Trophoblast cell (in vitro differentiated cells and primary cell): ENCODE measurements around the gene AK3.

ENCODE experiments used
- DNase-seq, 2 donors: peaks; one replicate each; pipeline ENCODE4 v3.0.0-alpha.2; 2016
- H2AFZ ChIP-seq: 2 replicates; pipeline ENCODE4 v1.6.1; 2013; ENCODE audit warnings: low read length, moderate library complexity, mild to moderate bottlenecking; ENCODE audit not compliant: insufficient read depth, poor library complexity
- H2AK5ac ChIP-seq: 2 replicates; pipeline ENCODE4 v1.6.1; 2013; ENCODE audit warnings: mild to moderate bottlenecking, low read length
- H2BK120ac ChIP-seq: 2 replicates; pipeline ENCODE4 v1.6.1; 2013; ENCODE audit warnings: low read length, mild to moderate bottlenecking, moderate library complexity; ENCODE audit not compliant: insufficient read depth, poor library complexity
- H2BK12ac ChIP-seq: 2 replicates; pipeline ENCODE4 v1.6.1; 2013; ENCODE audit warnings: mild to moderate bottlenecking, low read length, moderate library complexity
- H2BK5ac ChIP-seq: 2 replicates; pipeline ENCODE4 v1.6.1; 2013; ENCODE audit warnings: low read length, low read depth, moderate library complexity, mild to moderate bottlenecking; ENCODE audit not compliant: poor library complexity
- H3K14ac ChIP-seq: 2 replicates; pipeline ENCODE4 v1.6.1; 2013; ENCODE audit warnings: mild to moderate bottlenecking, low read length
- H3K18ac ChIP-seq: 2 replicates; pipeline ENCODE4 v1.6.1; 2013; ENCODE audit warnings: mild to moderate bottlenecking, low read length
- H3K23ac ChIP-seq: 2 replicates; pipeline ENCODE4 v1.6.1; 2013; ENCODE audit warnings: low read length
- H3K27ac ChIP-seq: 2 replicates; pipeline ENCODE4 v1.5.1; 2013; ENCODE audit warnings: low read depth, mild to moderate bottlenecking, inconsistent platforms, low read length, moderate library complexity
- H3K27me3 ChIP-seq: 2 replicates; pipeline ENCODE4 v1.6.1; 2013; ENCODE audit warnings: inconsistent platforms, mild to moderate bottlenecking, low read length, moderate library complexity; ENCODE audit not compliant: insufficient read depth
- H3K36me3 ChIP-seq, 2 experiments: 1 replicate in 1 of 2; 2 replicates in 1 of 2; pipeline ENCODE4 v1.6.1; 2013; ENCODE audit warnings: low read length in 2 of 2, mild to moderate bottlenecking in 2 of 2, moderate library complexity in 1 of 2; ENCODE audit not compliant: insufficient read depth in 2 of 2, control insufficient read depth in 1 of 2
- H3K4ac ChIP-seq: 2 replicates; pipeline ENCODE4 v1.6.1; 2013; ENCODE audit warnings: low read depth, mild to moderate bottlenecking, low read length, moderate library complexity
- H3K4me1 ChIP-seq, 2 experiments: 1 replicate in 1 of 2; 2 replicates in 1 of 2; pipeline ENCODE4 v1.6.1; 2013; ENCODE audit warnings: low read length in 2 of 2, mild to moderate bottlenecking in 2 of 2, moderate library complexity in 1 of 2; ENCODE audit not compliant: insufficient read depth in 2 of 2, control insufficient read depth in 1 of 2
- H3K4me2 ChIP-seq: 2 replicates; pipeline ENCODE4 v1.6.1; 2013; ENCODE audit warnings: inconsistent platforms, mild to moderate bottlenecking, low read length, moderate library complexity
- H3K4me3 ChIP-seq: 2 replicates; pipeline ENCODE4 v1.5.1; 2013; ENCODE audit warnings: mild to moderate bottlenecking, low read depth, low read length, inconsistent platforms
- H3K79me1 ChIP-seq: one replicate; pipeline ENCODE4 v1.6.1; 2013; ENCODE audit warnings: low read length
- H3K79me2 ChIP-seq: 2 replicates; pipeline ENCODE4 v1.6.1; 2013; ENCODE audit warnings: low read length, mild to moderate bottlenecking; ENCODE audit not compliant: control insufficient read depth, insufficient read depth, poor library complexity
- H3K9ac ChIP-seq: 2 replicates; pipeline ENCODE4 v1.6.1; 2013; ENCODE audit warnings: mild to moderate bottlenecking, low read length
- H3K9me3 ChIP-seq: 2 replicates; pipeline ENCODE4 v1.6.1; 2013; ENCODE audit warnings: low read depth, mild to moderate bottlenecking, control low read depth, inconsistent platforms, low read length; ENCODE audit not compliant: insufficient read depth
- H4K12ac ChIP-seq: 2 replicates; pipeline ENCODE4 v1.6.1; 2013; ENCODE audit warnings: low read depth, mild to moderate bottlenecking, low read length, moderate library complexity
- H4K8ac ChIP-seq: 2 replicates; pipeline ENCODE4 v1.6.1; 2013; ENCODE audit warnings: low read depth, mild to moderate bottlenecking, low read length, moderate library complexity
- H4K91ac ChIP-seq: one replicate; pipeline ENCODE4 v1.6.1; 2013; ENCODE audit warnings: low read depth, mild to moderate bottlenecking, low read length, moderate library complexity
- WGBS: extraction: QIAGEN DNeasy Blood & Tissue Kit; methylation state at CpG from one replicate; pipeline ENCODE4 v1.1.7; 2013; ENCODE audit warnings: missing lambda C conversion rate; ENCODE audit not compliant: insufficient read length, insufficient coverage; ENCODE audit errors: extremely low coverage; 5-methylcytosine and 5-hydroxymethylcytosine counted together

Gene AK3

DNA sequence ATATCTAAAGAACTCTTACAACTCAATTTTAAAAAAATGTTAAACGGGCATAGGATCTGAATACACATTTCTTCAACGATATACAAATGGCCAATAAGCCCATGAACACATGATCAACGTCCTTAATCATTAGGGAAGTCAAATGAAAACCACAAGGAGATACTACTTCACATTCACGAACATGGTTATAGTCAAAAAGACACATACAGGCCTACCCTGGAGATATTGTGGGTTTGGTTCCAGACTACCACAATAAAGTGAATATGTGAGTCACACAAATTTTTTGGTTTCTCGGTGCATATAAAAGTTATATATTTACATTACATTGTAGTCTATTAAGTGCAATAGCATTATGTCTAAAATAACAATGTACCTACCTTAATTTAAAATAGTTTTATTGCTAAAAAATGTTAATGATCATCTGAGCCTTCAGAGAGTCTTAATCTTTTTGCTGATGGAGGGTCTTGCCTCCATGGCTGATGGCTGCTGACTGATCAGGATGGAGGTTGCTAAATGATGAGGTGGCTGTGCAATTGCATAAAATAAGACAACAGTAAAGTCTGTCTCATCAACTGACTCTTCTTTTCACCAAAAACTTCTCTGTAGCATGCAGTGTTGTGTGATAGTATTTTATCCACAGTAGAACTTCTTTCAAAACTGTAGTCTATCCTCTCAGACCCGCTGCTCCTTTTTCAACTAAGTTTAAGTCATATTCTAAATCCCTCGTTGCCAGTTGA lies 15.1 kb downstream of the AK3 start:
- Histone ChIP-seq H3K14ac (no peak overlapping the region), H3K9me3 (no peaks in the 10 kb centered on the region), H3K79me1 (no peaks in the 10 kb centered on the region), H2AFZ (no peak overlapping the region), H3K36me3 (peaks cover 5 to 10% of the 10 kb centered on the region in 2 experiments), H3K23ac (no peak overlapping the region), H2BK12ac (no peak overlapping the region), H3K4ac (no peak overlapping the region), H4K8ac (no peak overlapping the region), H2BK120ac (no peak overlapping the region), H3K27me3 (no peaks in the 10 kb centered on the region), H3K4me2 (no peak overlapping the region), H3K4me3 (no peak overlapping the region), H4K12ac (no peak overlapping the region), H2AK5ac (no peak overlapping the region), H2BK5ac (no peak overlapping the region), H3K4me1 (no peaks in the 10 kb centered on the region), H3K9ac (no peak overlapping the region), H3K27ac (no peak overlapping the region), H4K91ac (no peak overlapping the region), H3K18ac (no peak overlapping the region), H3K79me2 (no peaks in the 10 kb centered on the region)
- no peak for DNase-seq
- no CpG with 5 or more reads among the region's 7 CpGs for WGBS

GRCh38 chr9:4721736-4722135 lies 19.3 kb downstream of the AK3 start:
- peaks cover 9 to 23% of the 10 kb centered on the region in 2 experiments for H3K36me3 ChIP-seq
- H2AK5ac ChIP-seq = no peak overlapping the region
- no peak overlapping the region for H2BK12ac ChIP-seq
- H3K14ac ChIP-seq = no peak overlapping the region
- H3K23ac ChIP-seq = no peak overlapping the region
- no peaks in the 10 kb centered on the region for H3K27me3 ChIP-seq
- no peak overlapping the region for H3K4ac ChIP-seq
- H2BK5ac ChIP-seq = no peak overlapping the region
- no peak overlapping the region for H4K12ac ChIP-seq
- no peaks in the 10 kb centered on the region for H3K4me1 ChIP-seq
- H2BK120ac ChIP-seq = no peak overlapping the region
- no CpG with 5 or more reads among the region's 4 CpGs for WGBS
- no peak overlapping the region for H3K4me3 ChIP-seq
- H3K18ac ChIP-seq = no peak overlapping the region
- H4K91ac ChIP-seq = no peak overlapping the region
- no peak overlapping the region for H4K8ac ChIP-seq
- no peak overlapping the region for H3K4me2 ChIP-seq
- no peak overlapping the region for H3K27ac ChIP-seq
- no peaks in the 10 kb centered on the region for H3K79me1 ChIP-seq
- DNase-seq = no peak
- no peaks in the 10 kb centered on the region for H3K79me2 ChIP-seq
- H2AFZ ChIP-seq = no peak overlapping the region
- H3K9ac ChIP-seq = no peak overlapping the region
- no peaks in the 10 kb centered on the region for H3K9me3 ChIP-seq

DNA sequence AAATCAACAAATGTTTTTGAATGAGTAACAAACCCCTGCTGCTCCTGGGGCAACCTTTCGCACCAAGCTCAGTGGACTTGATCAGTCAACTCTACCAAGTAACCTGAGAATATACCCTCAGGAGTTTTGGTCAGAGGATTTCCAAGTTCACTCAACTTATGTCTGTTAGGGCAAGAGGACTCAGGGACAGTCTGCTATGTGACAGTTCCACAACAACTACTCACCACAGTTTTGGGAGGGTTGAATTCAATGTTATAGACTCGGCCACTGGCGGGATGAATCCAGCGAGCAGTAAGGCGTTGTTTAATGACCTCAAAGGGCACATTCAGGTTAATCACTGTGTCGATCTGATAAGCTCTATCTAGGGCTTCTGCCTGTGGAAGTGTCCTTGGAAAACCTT lies 22.1 kb downstream of the AK3 start:
- no peak overlapping the region for H4K91ac ChIP-seq
- H3K4ac ChIP-seq = no peak overlapping the region
- H2AK5ac ChIP-seq = no peak overlapping the region
- H3K23ac ChIP-seq = no peak overlapping the region
- H2BK5ac ChIP-seq = no peak overlapping the region
- H3K79me1 ChIP-seq = no peaks in the 10 kb centered on the region
- no peaks in the 10 kb centered on the region for H3K4me1 ChIP-seq
- H3K9ac ChIP-seq = no peak overlapping the region
- DNase-seq = no peak
- no peaks in the 10 kb centered on the region for H3K9me3 ChIP-seq
- H3K14ac ChIP-seq = no peak overlapping the region
- H4K12ac ChIP-seq = no peak overlapping the region
- no peak overlapping the region for H3K18ac ChIP-seq
- no peaks in the 10 kb centered on the region for H3K79me2 ChIP-seq
- H2BK12ac ChIP-seq = no peak overlapping the region
- no peak overlapping the region for H3K4me2 ChIP-seq
- H2AFZ ChIP-seq = no peak overlapping the region
- H4K8ac ChIP-seq = no peak overlapping the region
- H3K36me3 ChIP-seq = peaks cover 13 to 32% of the 10 kb centered on the region in 2 experiments
- H3K27ac ChIP-seq = no peak overlapping the region
- H3K4me3 ChIP-seq = no peak overlapping the region
- H2BK120ac ChIP-seq = no peak overlapping the region
- WGBS = no CpG with 5 or more reads among the region's 6 CpGs
- no peaks in the 10 kb centered on the region for H3K27me3 ChIP-seq

- Histone ChIP-seq H3K18ac (no peak overlapping the region), H3K4me2 (no peak overlapping the region), H2BK12ac (no peak overlapping the region), H3K9ac (no peak overlapping the region), H2AFZ (no peak overlapping the region), H3K4me1 (no peaks in the 10 kb centered on the region), H3K27ac (no peak overlapping the region), H3K27me3 (no peaks in the 10 kb centered on the region), H2BK120ac (no peak overlapping the region), H3K14ac (no peak overlapping the region), H4K91ac (no peak overlapping the region), H3K36me3 (peaks cover 13 to 34% of the 10 kb centered on the region in 2 experiments), H3K9me3 (no peaks in the 10 kb centered on the region), H4K12ac (no peak overlapping the region), H2BK5ac (no peak overlapping the region), H3K79me1 (no peaks in the 10 kb centered on the region), H3K23ac (no peak overlapping the region), H4K8ac (no peak overlapping the region), H3K4me3 (no peak overlapping the region), H3K79me2 (no peaks in the 10 kb centered on the region), H3K4ac (no peak overlapping the region), H2AK5ac (no peak overlapping the region)
- WGBS = no CpG with 5 or more reads among the region's 4 CpGs
- DNase-seq = no peak
Observed at GRCh38 chr9:4717815-4718214, 23.2 kb downstream of the AK3 start.
